Right renal pelvis (tissue), 4 donors: ENCODE data around the gene SYS1. TPM values are rescaled to one million over a fixed set of nuclear protein-coding genes. Genes with fewer than 3 reads are reported as not detected.

Experiments
- DNase-seq, 4 donors: peaks; one replicate each; pipeline ENCODE4 v3.0.0-alpha.2; 2013; ENCODE audit warnings: low read depth in 4 of 4, low spot score in 3 of 4, missing footprints in 1 of 4
- polyA plus RNA-seq, 4 donors: library from polyadenylated mRNA; unstranded; fragments of 120-200 nt; gene quantifications; one replicate each; pipeline ENCODE4 v1.2.1, GENCODE V29; 2013; ENCODE audit not compliant: insufficient read length in 4 of 4

SYS1 gene
- polyA plus RNA-seq, result 10 to 100 TPM; 35.4 to 38.0 (median 35.6) TPM

GRCh38 chr20:45362804-45363610, at the start of gene SYS1:
Gene SYS1, plus strand, starts transcription at chr20:45363156. Its CDS starts 376 bp downstream, at chr20:45363532.
- peak; percentile 98 for DNase-seq

DNA sequence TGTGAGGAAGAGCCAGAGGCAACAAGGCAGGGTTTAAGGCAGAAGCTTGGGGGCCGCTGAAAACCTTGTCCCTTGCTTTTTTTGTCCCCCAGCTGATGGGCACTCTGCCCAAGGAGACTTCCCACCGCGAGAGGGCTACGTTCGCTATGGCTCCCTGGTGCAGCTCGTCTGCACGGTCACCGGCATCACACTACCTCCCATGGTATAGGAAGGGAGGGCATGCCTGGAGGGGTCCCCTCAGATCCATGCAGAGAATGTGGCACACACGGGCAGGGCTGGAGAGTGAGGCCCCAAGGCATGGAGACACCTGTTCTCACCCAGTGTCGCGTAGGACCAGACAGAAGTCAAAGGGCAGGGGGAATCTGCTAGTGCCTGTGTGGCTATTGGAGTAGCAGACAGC, 49.0 kb upstream of the SYS1 start:
- DNase-seq, result no peak

- DNase-seq, result no peak
These were observed 47.3 kb upstream of the SYS1 start for GRCh38 chr20:45315672-45316071.

DNA sequence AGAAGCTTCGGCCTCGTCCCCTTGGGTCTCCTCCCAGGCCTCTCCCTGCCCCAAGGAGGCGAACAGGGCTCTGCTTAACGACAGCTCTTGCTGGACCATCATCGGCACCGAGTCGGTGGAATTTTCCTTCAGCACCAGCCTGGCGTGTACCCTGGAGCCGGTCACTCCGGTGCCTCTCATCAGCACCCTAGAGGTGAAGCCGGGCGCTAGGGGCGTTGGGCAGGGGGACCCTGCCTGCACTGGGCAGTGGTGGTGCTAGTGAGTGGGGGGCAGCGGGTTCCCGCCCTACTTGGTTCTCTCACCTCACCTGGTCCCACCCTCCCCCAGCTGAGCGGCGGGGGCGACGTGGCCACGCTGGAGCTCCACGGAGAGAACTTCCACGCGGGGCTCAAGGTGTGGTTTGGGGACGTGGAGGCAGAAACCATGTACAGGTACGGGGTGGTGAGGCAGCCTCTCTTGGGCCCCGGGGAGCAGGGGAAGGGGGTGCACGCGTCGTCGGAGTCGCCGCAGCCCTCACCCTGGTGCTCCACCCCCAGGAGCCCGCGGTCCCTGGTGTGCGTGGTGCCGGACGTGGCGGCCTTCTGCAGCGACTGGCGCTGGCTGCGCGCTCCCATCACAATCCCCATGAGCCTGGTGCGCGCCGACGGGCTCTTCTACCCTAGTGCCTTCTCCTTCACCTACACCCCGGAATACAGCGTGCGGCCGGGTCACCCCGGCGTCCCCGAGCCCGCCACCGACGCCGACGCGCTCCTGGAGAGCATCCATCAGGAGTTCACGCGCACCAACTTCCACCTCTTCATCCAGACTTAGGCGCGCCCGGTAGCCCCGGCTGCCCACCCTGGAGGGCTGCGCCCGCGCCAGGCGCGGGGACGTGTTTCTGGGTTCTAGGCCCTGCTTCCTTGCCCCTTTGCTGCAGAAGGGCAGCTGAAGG, 46.5 kb upstream of the SYS1 start:
- DNase-seq, result no peak

DNA sequence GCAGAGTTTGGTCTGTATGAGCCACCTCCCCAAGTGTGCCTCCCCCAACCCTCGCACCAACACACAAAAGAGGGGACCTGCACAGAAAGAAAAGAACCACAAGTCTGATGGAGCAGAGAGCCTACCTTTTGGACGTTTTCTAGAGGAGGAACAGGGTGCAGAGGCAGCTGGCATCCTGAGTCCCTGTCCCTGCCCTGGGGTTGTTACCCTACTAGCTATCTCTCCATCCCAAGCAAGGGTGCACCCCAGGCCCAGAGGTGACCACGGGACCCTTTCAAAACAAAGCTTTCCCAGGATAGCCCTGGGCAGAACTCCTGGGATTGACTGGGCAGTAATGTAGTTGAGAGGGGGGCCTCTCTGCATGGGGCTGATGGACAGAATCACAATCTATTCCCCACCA, 45.1 kb upstream of the SYS1 start:
- no peak for DNase-seq

GRCh38 chr20:45318386-45318939, 44.5 kb upstream of the SYS1 start:
- DNase-seq, result no peak

DNA sequence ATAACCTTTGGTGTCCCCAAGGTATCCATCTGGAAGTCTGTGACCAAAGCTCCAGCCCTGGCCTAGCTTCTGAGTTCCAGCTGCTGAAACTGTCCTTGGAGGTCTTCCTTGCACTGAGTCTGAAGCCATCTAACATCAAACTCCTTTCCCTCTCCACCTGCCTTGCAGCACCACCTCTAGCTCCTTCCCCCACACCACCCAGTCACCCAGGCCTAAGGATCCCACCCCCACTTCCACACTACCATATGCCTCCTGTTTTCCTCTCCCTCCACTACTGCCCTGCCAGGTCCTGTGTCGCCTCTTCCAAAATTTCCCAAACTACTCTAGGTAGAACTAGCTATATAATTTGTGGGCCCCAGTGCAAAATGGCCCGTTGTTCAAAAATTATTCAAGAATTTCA, 44.0 kb upstream of the SYS1 start:
- no peak for DNase-seq

DNA sequence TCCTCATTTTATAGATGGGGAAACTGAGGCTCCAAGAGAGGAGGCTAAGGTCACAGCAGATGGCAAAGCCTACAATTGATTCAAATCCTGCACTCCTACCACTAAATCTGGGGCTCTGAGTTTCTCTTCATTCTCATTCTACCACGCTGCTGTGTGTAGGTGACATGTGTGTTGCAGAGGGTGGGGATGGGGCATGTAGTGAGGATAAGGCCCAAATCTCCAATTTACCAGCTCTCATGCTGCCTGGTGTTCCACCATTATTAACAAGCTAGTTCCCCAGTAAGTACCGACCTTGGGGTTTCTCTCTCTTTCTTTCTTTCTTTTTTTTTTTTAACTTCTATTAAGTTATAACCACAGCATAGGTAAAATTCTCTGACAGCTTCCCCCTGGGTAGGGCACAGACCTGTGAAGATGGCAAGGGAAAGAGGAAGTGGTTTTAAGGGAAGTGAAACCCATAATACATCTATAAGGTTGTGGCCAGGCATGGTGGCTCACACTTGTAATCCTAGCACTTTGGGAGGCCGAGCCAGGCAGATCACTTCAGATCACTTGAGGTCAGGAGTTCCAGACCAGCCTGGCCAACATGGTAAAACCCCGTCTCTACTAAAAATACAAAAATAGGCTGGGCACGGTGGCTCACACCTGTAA, 41.9 kb upstream of the SYS1 start:
- DNase-seq, result no peak

DNA sequence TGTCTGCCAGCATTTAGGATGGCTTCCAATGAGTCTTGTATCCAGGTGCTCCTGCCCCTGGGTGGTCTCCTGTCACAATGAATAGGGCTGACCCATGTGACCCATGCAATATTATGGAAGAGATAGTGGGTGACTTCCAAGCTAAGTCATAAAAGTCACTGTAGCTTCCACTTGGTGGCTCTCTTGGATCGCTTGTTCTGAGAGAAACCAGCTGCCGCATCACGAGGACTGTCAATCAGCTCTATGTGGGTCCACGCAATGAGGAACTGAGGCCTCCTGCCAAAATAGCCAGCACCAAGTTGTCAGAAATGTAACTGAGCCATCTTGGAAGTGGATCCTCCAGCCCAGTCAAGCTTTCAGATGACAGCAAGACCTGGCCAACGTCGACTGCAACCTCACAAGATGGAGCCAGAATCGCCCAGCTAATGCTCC, 40.0 kb upstream of the SYS1 start:
- DNase-seq, result no peak

GRCh38 chr20:45323731-45324130, 39.2 kb upstream of the SYS1 start:
- DNase-seq, result no peak

GRCh38 chr20:45325371-45325770, 37.6 kb upstream of the SYS1 start:
- DNase-seq, result no peak

GRCh38 chr20:45328451-45328850, 34.5 kb upstream of the SYS1 start:
- DNase-seq, result no peak

DNA sequence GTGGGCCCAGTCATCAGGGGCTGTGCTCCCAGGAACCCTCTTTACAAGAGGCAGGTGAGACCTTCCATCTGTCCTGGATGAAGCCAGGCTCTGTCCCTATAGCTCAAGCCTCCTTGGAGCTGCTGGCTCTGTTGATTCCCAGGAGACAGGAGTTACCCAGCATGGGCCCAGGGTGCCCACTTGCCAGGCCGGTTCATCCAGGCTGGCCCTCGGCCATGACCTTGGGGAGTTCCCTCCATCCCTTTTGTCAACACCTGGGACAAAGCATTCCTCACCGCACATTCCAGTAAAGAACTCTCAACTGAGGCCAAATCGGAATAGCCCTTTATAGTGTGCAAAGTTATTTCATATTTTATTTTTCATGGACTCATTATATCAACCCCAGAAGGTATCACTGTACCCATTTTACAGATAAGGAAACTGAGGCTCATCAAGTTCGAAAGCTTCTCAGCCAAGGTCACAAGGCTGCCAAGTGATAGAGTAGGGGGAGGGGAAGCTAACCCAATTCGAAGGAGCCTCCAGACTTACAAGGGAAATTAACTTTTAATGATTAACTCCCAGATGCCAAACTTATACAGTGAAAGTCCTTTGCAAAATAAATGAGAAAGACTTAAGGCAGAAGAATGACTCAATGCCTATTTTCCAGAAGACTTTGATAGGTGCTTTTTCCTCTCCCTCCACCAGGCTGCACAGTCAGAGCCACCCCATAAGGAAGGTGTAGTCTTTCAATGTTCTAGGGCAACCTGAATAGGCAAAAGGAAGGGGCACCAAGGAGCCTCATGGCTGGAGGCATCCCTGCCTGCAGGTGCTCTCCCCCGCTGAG, 33.2 kb upstream of the SYS1 start:
- no peak for DNase-seq

DNA sequence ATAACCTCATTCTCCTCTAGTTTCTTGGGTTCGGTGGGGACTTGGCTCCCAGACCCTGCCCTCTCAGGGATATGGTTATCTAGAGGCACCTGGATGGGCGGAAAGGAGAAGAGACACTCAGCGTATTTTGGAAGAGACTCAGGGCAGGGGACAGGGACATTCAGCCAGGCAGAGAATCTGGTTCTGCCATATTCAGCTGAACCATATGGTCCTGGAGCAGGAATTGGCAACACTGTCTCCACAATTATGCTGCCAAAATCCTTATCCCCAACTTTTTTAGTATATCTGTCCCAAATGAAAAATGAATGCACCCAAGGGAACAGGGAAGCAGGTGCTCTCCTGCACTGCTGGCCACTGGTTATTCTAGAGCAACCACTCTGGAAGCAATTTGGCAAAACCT, 32.5 kb upstream of the SYS1 start:
- no peak for DNase-seq

DNA sequence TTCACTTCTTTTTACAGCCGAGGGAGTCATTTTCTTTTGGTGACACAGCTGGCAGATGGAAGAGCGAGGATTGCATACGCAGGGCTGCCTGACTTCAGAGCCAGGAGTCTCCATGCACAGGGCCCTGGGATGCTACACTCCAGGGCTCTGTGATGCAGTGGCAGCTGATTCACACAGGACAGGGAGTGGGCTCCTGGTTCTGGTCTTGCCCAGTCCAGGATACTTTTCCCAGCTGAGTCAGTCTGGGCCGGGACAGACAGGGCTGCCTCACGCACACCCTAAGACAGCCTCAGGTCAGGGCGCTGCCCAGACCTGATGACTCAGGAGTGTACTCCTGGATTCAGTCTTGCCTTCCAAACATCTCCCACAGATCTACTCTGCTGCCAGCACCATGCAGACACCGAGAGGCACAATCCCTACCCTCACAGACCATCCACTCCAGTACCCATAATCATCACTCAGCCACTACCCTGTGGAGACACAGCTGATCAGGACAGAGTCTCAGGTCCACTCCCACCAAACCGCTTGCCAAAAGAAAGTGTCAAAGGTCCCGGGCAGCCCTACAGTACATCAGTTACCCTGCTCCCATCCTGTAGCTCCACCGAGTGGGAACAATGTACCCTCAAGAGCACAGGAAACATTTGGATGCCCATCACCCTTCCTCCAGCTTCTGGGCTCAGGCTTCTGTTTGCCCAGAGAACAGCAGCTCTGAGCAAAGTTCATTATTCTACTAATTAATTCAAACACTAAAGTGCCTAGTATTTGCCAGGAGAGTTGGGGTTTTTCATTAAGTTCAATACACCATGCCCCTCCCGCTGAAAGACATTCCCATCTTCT, 26.2 kb upstream of the SYS1 start:
- no peak for DNase-seq

DNA sequence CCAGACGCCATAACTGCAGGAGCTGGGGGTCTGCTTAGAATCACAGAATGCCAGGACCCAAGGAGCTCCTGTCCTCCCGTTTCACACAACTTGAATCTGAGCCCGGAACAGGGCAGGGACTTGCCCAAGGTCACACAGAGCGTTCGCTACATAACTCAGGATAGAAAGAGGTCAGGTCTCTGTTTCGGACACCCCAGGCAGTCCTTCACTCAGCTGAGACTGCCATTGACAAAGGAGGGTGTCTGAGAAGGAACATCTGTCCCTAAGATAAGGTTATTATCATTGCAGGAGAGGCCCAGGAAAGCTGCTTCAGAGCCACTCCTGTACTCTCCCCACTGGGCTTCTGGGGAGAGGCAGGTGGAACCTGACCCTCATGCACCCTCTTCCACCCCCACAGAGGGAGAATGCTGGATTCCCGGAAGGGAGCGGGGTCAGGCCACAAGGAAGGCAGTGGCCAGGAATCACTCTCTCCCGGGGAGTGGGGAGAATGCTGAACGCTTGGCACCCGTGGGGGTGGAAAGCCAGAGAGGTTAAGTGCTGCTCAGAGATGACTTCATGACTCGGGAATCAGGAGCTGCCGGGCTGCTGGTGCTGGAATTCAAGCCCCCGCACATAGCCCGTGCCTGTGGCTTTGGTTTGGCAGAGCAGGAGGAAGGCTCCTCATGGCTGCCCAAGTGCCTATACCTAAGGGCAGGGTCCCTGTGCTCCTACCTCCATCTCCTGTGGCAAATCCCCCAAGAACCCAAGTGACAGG, 25.4 kb upstream of the SYS1 start:
- DNase-seq, result no peak

DNA sequence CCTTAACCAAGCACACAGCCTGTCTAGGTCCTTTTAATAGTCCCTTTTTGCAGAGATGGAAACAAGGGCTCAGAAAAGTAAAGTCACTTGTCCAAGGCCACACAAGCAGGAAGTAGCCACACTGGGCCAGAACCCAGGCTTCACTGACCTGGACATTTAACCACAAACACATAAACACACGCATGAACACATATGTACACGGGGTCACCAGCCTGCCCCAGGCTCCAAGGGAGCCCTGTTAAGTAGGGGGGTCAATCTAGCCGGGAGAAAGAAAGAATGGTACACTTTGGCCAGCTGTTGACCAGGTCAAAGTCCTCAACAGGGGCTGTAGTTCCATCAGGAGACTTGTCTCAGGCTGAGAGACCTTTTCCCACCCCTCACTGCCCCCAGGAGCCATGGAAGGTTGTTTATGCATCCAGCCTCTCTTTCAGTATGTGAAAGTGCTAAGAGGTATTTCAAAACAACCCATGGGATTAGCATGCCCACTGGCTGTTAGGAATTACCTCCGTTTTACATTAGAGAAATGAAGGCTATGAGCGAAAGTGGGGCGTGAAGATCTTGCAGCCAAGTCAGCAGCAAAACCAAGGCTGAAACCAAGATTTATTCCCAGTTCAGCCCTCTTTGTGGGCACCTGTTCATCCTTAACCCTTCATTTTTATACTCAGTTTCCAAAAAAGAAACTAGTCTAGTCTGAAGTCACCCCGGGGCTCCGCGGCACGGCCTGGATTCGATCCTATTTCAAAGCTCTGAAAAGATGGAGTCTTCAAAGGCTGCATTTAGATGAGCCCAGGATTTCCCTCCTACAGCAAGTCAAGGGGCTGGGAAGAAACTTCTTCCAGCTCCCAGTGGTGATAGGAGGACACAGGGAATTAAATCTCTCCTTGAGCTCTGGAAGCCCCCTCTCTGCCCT, 24.6 kb upstream of the SYS1 start:
- DNase-seq, result no peak
